HG03432 (cell line): ENCODE results near the gene HOXB3.

Experiments
- ATAC-seq: cut with Tn5 transposase; IDR thresholded peaks from one replicate; pipeline ENCODE4 v1.9.1; 2021; ENCODE audit warnings: mild to moderate bottlenecking, moderate library complexity; ENCODE audit not compliant: unreplicated experiment

The HOXB3 gene

GRCh38 chr17:48613862-48614694, 24.0 kb upstream of the HOXB3 start:
- ATAC-seq, result no peak

GRCh38 chr17:48612854-48613691, 23.0 kb upstream of the HOXB3 start:
- no peak for ATAC-seq

GRCh38 chr17:48612456-48612853, 22.4 kb upstream of the HOXB3 start:
- no peak for ATAC-seq

- no peak for ATAC-seq
Observed at GRCh38 chr17:48611681-48612455, 21.8 kb upstream of the HOXB3 start.

- ATAC-seq, result no peak
Observed at GRCh38 chr17:48611213-48611612, 21.2 kb upstream of the HOXB3 start.

GRCh38 chr17:48610282-48611211, 20.5 kb upstream of the HOXB3 start, which contains the start of gene HOXB7:
Gene HOXB7 (minus strand): TSS chr17:48611017. CDS start chr17:48610918, 99 bp downstream.
- no peak for ATAC-seq

GRCh38 chr17:48609759-48610281, 19.8 kb upstream of the HOXB3 start:
- no peak for ATAC-seq

GRCh38 chr17:48609033-48609432, 19.0 kb upstream of the HOXB3 start:
- no peak for ATAC-seq

GRCh38 chr17:48608494-48608834, 18.4 kb upstream of the HOXB3 start:
- ATAC-seq, result no peak

- no peak for ATAC-seq
Observed at GRCh38 chr17:48606892-48607614, 17.0 kb upstream of the HOXB3 start.

- ATAC-seq, result no peak
Observed at GRCh38 chr17:48605991-48606891, 16.2 kb upstream of the HOXB3 start.

- ATAC-seq, result no peak
Observed at GRCh38 chr17:48605409-48605919, 15.4 kb upstream of the HOXB3 start.

GRCh38 chr17:48604770-48605329, 14.8 kb upstream of the HOXB3 start, which contains the start of gene HOXB6:
Gene HOXB6 (minus strand): TSS chr17:48604986. CDS start chr17:48598150, 6,836 bp downstream.
- ATAC-seq, result no peak

GRCh38 chr17:48603959-48604769, 14.1 kb upstream of the HOXB3 start:
- no peak for ATAC-seq

- ATAC-seq, result no peak
Observed at GRCh38 chr17:48601539-48602425, 11.7 kb upstream of the HOXB3 start.

- ATAC-seq, result no peak
Observed at GRCh38 chr17:48601207-48601538, 11.1 kb upstream of the HOXB3 start.
